GM12891 (cell line): ENCODE measurements around the gene UNC13C.

Experiments
- PAX5 ChIP-seq: IDR thresholded peaks from 2 replicates; pipeline ENCODE4 v1.6.1; 2011; ENCODE audit warnings: low read length, moderate library complexity, mild to moderate bottlenecking; ENCODE audit not compliant: insufficient read depth, severe bottlenecking
- POLR2A ChIP-seq: IDR thresholded peaks from 2 replicates; pipeline ENCODE4 v1.6.1; 2011; ENCODE audit warnings: low read depth, low read length, control low read depth
- POLR2AphosphoS5 ChIP-seq: IDR thresholded peaks from 2 replicates; pipeline ENCODE4 v1.6.1; 2011; ENCODE audit warnings: low read depth, low read length, control low read depth
- SPI1 ChIP-seq: IDR thresholded peaks from 2 replicates; pipeline ENCODE4 v1.6.1; 2011; ENCODE audit warnings: low read depth, low read length, control low read depth
- TAF1 ChIP-seq: IDR thresholded peaks from 2 replicates; pipeline ENCODE4 v1.6.1; 2011; ENCODE audit warnings: low read depth, low read length, control low read depth

DNA sequence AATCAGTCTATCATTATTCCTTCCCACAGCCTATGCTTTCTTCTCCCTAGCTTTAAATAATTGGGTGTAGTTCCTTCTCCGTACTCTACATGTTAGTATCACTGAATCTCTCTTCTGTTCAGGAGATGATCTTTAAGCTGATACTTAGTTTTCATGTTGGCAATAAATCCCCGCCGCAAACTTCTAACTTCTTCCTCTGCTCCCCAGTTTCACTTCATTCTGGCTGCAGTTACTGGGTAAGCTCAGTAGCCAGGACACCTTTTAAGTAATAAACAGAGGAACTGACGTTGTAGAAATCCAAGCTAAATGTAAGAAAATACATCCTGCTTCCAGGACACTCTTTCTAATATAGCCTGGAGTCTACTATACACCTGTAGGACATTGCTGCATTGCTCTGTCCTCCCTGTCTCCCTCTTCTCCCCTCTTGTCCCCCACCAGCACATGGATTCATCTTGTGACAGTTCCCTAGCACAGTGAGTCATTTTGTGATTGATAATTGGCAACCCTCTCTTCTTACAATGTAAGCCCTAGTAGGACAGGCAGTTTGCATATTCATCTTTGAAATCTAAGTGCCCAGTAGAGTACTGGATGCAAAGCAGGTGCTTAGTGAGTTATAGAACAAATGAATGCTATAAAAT is 598.2 kb downstream of the UNC13C start:
- no peak for TF ChIP-seq POLR2AphosphoS5
- TF ChIP-seq POLR2A: no peak
- no peak for TF ChIP-seq TAF1
- TF ChIP-seq SPI1: no peak
- TF ChIP-seq PAX5: no peak
